GM10266 (cell line): ENCODE data around the gene MXD3.
A peak's percentile ranks its signal among the peaks of the same experiment; 100 is the strongest.

Source experiments
- DNase-seq: peaks from one replicate; pipeline ENCODE4 v3.0.0; 2012; ENCODE audit errors: extremely low spot score
- CTCF ChIP-seq: IDR thresholded peaks from 2 replicates; pipeline ENCODE4 v1.5.1; 2012; ENCODE audit warnings: mild to moderate bottlenecking, low read depth; ENCODE audit not compliant: control insufficient read depth, insufficient read depth; ENCODE audit errors: missing control alignments

MXD3 gene

GRCh38 chr5:177339107-177339638, 27.5 kb upstream of the MXD3 start:
- no peak for DNase-seq
- no peak for TF ChIP-seq CTCF

- no peak for DNase-seq
- no peak for TF ChIP-seq CTCF
Measured at GRCh38 chr5:177338251-177339106, 26.8 kb upstream of the MXD3 start.

- DNase-seq, result no peak
- no peak for TF ChIP-seq CTCF
Measured at GRCh38 chr5:177336603-177337494, 25.2 kb upstream of the MXD3 start.

GRCh38 chr5:177336112-177336511, 24.4 kb upstream of the MXD3 start:
- no peak for DNase-seq
- TF ChIP-seq CTCF, result peak; percentile 8

GRCh38 chr5:177335701-177336065, 24.0 kb upstream of the MXD3 start:
- no peak for TF ChIP-seq CTCF
- DNase-seq, result no peak

- no peak for DNase-seq
- no peak for TF ChIP-seq CTCF
Measured at GRCh38 chr5:177334781-177335700, 23.3 kb upstream of the MXD3 start.
